ENCODE results near the gene PIEZO1.
"Not testable (repeated sequence)": the region's sequence is repeated elsewhere in the genome, so short reads cannot be mapped to it uniquely, and the experiment has no call there.

Gene PIEZO1

DNA sequence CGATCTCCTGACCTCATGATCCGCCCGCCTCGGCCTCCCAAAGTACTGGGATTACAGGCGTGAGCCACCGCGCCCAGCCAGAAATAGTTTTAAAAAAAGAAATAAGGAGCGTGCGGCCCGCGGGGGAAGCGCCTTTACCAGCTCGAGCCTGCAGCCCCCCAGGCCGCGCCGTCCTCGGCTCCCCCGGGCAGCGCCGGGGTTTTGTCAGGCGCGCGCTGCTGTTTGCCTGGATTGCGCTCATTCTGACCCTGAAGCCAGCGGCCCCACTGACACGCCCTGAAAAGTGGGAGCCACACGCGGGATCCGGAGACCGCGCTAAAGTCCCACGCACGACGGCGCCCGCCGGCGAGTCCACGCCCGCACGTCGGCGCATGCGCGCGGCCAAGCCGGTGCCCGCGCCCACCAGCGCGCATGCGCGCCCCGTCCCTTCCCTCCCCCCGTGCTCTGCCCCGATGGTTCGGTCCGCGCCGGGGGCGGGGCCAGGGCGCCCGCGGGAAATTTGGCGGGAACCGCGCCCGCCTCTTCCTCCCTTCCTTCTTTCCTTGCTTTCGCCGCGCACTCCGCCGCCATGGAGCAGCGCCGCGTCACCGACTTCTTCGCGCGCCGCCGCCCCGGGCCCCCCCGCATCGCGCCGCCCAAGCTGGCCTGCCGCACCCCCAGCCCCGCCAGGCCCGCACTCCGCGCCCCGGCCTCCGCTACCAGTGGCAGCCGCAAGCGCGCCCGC, 18.4 kb upstream of the PIEZO1 start, which contains the start of gene CDT1:
Gene CDT1 (plus strand): TSS at position 526 of the 724 bp plus-strand sequence. CDS start 43 bp downstream, at position 569.
- peak; percentile 39 for DNase-seq (ENCODE audit: low read depth)

DNA sequence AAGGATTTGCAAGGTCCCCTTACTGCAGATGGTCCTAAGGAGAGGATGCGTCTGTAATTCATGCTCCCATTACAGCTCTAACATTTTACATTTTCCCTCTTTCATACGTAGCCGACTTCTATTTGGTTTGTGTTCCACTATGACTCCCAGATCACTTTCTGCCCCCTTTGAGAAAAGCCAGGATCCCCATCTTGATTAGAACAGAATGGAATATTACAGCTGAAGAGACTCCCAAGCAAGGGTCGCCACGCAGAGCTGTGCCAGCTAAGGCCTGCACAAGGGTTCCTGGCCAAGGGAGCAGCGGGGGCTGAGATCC, 15.2 kb upstream of the PIEZO1 start:
- DNase-seq (ENCODE audit: low read depth): no peak

DNA sequence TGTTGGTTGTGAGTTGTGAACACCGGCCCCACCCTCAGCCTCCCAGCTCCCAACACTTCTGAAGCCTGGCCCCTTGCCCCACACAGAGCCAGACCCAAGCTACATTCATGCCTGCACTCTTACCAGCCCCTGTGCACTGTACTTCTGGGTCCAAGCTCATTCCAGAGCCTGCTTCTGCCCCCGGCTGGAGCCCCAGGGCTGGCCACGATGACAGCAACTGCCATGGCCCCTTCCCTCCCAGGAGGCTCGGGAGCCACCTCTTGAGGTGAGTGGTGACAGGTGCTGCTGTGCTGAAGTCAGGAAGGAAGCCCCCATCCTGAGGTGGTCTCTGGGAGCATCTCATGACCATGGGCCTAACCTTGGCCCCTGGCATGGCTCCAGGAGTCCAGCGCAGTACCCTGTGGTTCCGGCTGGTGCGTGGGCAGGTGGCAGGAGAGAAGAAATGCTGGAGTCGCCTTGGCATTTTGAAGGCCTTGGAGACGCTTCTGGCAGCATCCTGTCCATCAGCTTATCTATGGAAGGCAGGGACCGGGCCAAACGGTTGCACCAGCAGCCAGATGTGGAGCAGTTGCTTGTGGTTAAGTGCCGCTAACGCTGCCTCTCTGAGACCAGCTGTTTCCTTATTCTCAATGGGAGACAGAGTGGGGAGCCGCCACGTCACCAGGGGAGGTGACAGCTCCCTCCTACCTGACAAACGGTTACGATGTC, 14.7 kb upstream of the PIEZO1 start:
- DNase-seq (ENCODE audit: low read depth): no peak

- no peak for DNase-seq (ENCODE audit: low read depth)
Measured at GRCh38 chr16:88798772-88799455, 13.9 kb upstream of the PIEZO1 start.

GRCh38 chr16:88798073-88798472, 13.1 kb upstream of the PIEZO1 start:
- DNase-seq (ENCODE audit: low read depth): no peak

DNA sequence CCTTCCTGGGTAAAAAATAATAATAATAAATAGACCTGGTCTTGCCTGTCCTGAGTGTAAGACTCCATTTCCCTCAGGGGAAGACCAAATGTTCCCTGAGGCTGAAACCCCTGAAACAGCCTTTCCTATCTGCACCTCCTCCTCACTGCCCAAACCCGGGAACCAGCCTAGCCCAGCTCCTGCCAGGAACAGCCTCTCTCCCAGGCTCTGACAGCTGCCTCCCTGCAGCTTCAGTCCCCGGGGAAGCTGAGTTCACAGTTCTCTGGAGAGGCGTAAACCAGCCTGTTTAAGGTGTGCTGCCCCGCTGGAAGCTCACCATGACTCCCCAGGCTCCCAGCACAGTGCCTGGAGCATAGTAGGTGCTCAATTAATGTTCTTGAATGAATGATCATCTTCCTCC, 11.3 kb upstream of the PIEZO1 start:
- DNase-seq (ENCODE audit: low read depth): no peak

DNA sequence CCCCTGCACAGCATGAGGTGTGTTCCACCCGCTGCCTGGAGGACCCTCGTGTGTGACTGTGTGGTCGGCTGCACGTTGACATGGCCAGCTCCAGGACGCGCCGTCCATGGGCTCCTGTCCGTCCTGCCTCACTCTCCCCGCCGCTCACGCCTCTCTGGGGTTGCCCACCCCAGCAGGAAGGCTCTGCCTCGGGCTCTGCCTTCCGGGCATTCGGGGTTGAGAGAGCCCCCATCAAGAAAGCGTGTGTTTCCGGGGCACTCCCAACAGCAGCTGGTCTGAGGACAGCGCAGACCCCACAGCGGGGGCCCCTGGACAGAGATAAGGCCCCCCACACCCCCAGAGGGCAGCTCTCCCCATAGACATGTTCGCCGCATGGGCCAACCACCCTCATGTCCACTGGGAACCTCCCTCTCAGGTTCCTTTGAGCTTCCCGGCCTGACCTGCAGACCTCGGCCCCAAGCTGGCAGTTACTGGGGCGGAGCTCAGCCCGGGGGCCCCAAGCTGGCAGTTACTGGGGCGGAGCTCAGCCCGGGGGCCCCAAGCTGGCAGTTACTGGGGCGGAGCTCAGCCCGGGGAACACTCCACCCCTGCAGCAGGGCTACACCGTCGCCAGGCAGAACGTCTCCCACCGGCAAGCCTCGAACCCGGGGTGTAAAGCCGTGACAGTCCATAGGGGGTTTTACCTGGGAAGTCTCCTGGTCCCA, 8.4 kb upstream of the PIEZO1 start:
- no peak for DNase-seq (ENCODE audit: low read depth)

GRCh38 chr16:88792668-88793250, 7.7 kb upstream of the PIEZO1 start:
- no peak for DNase-seq (ENCODE audit: low read depth)

DNA sequence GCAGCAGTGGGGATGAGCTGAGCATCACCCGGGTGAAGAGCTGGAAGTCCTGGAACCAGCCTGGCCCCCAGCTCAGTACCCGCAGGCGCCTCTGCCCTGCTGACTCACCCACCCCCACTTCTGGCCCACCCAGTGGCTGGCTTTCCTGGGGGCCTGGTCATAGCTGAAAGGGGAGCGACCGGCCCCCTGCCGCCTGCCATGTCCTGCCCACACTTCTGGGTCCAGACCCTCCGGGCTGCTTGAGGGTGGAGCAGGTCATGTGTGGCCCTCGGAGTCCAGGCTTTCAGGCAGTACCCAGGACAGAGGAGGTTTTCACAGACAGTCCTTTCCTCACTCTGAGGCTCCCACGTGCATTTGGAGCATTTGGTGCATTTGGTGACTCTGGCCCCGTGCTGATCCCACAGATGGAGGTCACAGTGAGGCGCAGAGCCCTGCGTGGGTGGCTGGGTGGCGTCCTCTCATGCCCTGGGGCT, 7.1 kb upstream of the PIEZO1 start:
- no peak for DNase-seq (ENCODE audit: low read depth)

GRCh38 chr16:88790312-88791211, 5.5 kb upstream of the PIEZO1 start:
- DNase-seq (ENCODE audit: low read depth): no peak

DNA sequence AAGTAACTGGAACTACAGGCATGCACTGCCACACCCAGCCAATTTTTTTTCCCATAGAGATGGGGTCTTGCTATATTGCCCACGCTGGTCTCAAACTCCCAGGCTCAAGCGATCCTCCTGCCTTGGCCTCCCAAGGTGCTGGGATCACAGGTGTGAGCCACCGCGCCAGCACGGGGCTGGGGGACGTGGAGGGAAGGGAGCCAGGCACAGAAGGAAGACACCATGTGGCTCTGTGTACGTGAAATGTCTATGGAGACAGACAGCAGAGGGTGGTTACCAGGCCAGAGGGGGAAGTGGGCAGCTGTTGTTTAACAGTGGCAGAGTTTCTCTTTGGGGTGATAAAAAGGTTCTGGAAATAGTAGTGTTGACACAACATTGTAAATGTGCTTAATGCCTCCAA, 4.6 kb upstream of the PIEZO1 start:
- DNase-seq (ENCODE audit: low read depth): no peak

DNA sequence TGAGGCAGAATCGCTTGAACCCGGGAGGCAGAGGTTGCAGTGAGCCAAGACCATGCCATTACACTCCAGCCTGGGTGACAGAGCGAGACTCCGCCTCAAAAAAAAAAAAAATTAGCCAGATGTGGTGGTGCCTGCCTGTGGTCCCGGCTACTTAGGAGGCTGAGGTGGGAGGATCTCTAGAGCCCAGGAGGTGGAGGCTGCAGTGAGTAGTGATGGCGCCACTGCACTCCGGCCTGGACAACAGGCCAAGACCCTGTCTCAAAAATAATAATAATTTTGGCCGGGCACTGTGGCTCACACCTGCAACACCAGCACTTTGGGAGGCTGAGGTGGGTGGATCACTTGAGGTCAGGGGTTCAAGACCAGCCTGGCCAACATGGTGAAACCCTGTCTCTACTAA, 3.7 kb upstream of the PIEZO1 start:
- DNase-seq (ENCODE audit: low read depth): not testable (repeated sequence)

DNA sequence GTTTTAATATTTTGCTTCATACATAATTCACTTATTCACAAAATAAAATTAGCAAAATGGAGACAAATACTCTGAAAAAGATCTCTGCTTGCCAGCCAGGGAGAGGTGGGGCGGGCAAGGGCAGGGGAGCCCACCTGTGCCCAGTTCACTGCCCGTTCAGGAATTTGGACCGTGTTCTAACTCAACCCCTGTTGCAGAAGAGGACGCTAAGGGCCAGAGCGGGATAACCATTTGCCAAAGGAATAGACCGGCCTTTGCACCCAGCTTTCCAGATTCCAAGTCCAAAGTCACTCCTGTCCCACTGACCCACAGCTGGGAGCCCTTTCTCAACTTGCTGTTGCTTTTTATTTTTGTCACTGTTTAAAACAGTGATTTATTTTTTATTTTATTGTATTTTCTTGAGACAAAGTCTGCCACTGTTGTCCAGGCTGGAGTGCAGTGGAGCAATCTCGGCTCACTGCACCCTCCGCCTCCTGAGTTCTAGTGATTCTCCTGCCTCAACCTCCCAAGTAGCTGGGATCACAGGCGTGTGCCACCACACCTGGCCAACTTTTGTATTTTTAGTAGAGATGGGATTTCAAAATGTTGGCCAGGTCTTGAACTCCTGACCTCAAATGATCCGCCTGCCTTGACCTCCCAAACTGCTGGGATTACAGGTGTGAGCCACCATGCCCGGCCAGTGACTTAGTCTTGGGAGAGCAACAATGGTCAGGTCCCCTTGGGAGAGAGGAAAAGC, 2.7 kb upstream of the PIEZO1 start:
- no peak for DNase-seq (ENCODE audit: low read depth)

- no peak for DNase-seq (ENCODE audit: low read depth)
Measured at GRCh38 chr16:88784856-88785105, 239 bp downstream of the PIEZO1 start.

DNA sequence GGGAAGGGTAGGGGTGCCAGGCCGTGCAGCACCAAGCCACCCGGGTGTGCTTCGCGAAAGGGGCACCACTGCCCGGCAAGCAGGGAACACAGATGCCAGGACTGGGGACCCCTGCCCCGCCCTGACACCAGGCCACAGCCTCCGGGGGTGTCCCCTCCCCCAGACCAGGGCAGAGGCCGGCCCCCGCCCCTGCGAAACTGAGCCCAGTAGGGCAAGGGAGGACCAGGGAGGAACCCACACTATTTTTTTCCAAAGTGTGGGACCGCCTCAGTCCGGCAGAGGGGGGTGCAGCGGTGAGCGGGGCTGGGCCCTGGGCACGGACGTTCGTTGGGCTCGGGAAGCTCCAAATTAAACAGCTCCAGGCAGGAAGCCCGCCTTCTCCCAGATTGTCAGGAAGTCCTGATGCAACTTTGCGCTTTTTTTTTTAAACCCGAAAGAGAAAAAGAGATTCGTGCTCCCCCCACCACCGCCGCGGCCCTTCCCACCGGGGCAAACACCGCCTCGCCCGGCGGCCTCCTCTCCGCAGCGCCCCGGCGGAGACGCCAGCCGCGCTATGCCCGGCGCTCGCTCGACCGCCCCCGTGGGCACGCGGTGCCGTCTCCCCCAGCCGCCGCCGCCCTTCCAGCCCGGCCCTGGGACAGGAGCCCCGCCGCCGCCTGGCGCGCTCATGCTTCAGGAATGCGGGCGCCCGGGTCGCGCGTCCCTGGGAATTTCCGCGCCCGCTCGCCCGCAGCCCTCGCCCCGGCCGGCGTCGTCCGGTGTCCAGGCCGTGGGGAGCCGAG, 755 bp downstream of the PIEZO1 start:
- peak; percentile 74 for DNase-seq (ENCODE audit: low read depth)

DNA sequence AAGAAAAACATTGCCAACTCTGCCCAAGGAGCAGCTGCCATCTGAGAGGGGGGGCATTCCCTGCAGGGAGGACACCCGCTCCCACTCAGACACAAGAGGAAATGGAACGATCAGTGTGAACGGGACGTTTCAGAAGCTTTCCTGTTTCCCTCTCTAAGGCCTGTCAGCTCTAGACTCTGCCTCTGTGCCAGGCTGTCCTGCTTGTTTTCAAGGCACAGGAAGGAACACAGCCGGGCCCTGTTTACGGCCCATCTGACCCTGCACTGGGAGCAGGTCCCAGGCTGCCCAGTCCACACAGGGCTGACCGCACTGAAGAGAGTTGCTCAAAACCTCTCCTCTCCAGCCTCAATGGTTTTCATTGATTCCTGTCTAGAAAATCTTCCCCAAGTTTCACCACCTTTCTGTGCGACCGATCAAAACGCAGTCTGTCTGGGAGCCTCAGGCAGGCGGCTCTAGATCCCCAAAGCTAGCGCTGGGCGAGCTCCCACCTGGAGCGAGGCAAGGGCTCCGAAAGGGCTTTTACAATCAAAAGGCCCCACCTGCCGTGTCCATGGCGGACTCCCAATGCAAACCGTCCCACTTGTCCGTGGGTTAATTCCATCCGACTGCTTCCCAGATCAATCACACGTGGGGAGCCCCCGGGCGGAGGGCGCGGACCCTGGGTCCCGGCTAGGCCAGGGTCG, 1.5 kb downstream of the PIEZO1 start:
- DNase-seq (ENCODE audit: low read depth): no peak

DNA sequence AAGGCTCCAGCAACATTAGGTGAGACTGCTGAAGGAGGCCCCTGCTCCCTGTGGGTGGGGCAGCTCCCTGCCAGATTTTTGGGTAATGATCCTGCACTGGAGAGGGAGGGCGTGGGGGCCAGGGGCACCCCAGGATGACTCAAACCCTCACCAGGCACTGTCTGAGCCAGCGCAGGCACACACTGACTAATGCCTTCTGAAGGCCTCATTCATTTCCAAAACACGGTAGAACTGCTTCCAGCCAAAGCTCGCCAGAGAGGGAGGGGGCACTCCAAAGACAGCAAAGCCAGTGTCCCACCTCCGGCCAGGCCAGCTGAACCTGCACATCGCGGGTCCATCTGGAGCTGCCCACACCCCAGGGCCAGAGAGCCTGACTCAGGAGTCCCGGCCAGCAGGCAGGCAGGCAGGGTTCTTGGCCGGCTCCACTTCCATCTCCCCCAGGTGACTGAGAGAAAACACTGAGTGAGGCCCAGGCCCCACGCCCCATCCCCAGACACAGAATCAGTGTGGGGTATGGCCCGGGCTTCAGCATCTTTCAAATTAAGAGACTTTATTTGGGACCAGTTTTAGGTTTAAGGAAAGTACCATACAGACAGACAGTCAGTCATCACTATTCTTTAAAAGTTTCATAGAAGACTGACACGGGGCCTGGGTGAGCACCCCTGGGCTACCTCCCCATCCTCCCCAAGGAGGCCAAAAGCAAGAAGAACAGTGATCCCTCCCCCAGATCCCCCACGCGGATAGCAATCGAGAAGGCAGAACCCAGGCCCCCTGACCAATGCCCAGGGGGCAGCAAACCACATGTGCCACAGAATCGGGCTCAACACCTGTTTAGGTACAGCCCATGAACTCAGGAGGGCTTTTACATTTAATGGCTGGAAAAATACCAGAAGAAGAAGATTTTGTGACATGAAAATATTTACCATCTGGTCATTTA, 2.3 kb downstream of the PIEZO1 start:
- DNase-seq (ENCODE audit: low read depth): peak; percentile 43

All from fibroblast of the conjunctiva (primary cell).